ENCODE data around the gene P3H2.

Gene P3H2

DNA sequence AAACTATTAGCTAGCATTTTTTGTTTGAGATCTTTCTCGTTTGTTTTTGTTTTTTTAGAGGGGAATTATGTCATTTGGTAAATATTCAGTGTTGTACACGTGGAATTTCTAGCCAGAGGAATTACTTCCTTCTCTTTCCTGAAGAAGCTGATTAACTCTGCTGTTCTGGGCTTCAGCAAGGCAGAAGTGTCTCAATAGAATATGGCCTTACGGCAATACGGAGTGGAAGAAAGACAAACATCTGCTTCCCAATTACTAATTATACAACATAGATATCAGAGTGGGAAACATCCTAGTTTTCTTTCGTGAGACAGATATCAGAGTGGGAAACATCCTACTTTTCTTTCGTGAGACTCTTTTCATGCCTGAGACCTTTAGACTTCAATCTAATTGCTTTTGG lies 11.9 kb downstream of the P3H2 start:
- Histone ChIP-seq H3K4me3 (ENCODE audit: low read depth, low read length) (no peak overlapping the region), H3K36me3 (ENCODE audit: control insufficient read depth in 2 of 2, insufficient read depth in 1 of 2, low read length in 2 of 2) (no peaks in the 10 kb centered on the region), H3K4me1 (ENCODE audit: control insufficient read depth, insufficient read depth, low read length) (no peaks in the 10 kb centered on the region), H3K9me3 (ENCODE audit: control insufficient read depth, insufficient read depth, low read depth, low read length) (no peaks in the 10 kb centered on the region), H3K27ac (ENCODE audit: extremely low read depth, low read depth, low read length) (no peak overlapping the region)
- ChIA-PET CTCF (interaction anchor here (0.6 to 1.2 kb wide), 4 partner anchors 12 to 147 kb away, joined by 3 read pairs; partner anchors contain the start of gene P3H2), POLR2A (interaction anchor here (0.5 kb wide), 1 partner anchor 73 kb away, joined by 3 read pairs; no protein-coding TSS in a partner anchor)
- TF ChIP-seq, protein P1, sequence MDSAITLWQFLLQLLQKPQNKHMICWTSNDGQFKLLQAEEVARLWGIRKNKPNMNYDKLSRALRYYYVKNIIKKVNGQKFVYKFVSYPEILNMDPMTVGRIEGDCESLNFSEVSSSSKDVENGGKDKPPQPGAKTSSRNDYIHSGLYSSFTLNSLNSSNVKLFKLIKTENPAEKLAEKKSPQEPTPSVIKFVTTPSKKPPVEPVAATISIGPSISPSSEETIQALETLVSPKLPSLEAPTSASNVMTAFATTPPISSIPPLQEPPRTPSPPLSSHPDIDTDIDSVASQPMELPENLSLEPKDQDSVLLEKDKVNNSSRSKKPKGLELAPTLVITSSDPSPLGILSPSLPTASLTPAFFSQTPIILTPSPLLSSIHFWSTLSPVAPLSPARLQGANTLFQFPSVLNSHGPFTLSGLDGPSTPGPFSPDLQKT (IDR thresholded peaks at IDR 0.05; ENCODE audit: borderline replicate concordance, low read depth, low read length) = no peak
- TF ChIP-seq ZNF175 (tag by site-specific recombination; IDR thresholded peaks at IDR 0.05) = no peak
- no peak for TF ChIP-seq ZNF48 (tag by site-specific recombination; IDR thresholded peaks at IDR 0.05)
- no peak for TF ChIP-seq ZNF426 (tag by site-specific recombination; IDR thresholded peaks at IDR 0.05)
- no peak for TF ChIP-seq IKZF3 (tag by site-specific recombination; IDR thresholded peaks at IDR 0.05)
- no peak for TF ChIP-seq ZNF239 (tag by site-specific recombination; IDR thresholded peaks at IDR 0.05)
- TF ChIP-seq, protein P2, sequence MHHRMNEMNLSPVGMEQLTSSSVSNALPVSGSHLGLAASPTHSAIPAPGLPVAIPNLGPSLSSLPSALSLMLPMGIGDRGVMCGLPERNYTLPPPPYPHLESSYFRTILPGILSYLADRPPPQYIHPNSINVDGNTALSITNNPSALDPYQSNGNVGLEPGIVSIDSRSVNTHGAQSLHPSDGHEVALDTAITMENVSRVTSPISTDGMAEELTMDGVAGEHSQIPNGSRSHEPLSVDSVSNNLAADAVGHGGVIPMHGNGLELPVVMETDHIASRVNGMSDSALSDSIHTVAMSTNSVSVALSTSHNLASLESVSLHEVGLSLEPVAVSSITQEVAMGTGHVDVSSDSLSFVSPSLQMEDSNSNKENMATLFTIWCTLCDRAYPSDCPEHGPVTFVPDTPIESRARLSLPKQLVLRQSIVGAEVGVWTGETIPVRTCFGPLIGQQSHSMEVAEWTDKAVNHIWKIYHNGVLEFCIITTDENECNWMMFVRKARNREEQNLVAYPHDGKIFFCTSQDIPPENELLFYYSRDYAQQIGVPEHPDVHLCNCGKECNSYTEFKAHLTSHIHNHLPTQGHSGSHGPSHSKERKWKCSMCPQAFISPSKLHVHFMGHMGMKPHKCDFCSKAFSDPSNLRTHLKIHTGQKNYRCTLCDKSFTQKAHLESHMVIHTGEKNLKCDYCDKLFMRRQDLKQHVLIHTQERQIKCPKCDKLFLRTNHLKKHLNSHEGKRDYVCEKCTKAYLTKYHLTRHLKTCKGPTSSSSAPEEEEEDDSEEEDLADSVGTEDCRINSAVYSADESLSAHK (tag by site-specific recombination; IDR thresholded peaks at IDR 0.05) = no peak
- no peak for TF ChIP-seq ZNF140 (tag by site-specific recombination; IDR thresholded peaks at IDR 0.05)
- TF ChIP-seq ZNF112 (tag by site-specific recombination; IDR thresholded peaks at IDR 0.05) = no peak
- TF ChIP-seq ZNF248 (tag by site-specific recombination; IDR thresholded peaks at IDR 0.05) = no peak
- no peak for TF ChIP-seq ZNF391 (tag by site-specific recombination; IDR thresholded peaks at IDR 0.05; ENCODE audit: borderline replicate concordance, low read depth)
- TF ChIP-seq ZNF394 (tag by site-specific recombination; IDR thresholded peaks at IDR 0.05; ENCODE audit: borderline replicate concordance) = no peak

DNA sequence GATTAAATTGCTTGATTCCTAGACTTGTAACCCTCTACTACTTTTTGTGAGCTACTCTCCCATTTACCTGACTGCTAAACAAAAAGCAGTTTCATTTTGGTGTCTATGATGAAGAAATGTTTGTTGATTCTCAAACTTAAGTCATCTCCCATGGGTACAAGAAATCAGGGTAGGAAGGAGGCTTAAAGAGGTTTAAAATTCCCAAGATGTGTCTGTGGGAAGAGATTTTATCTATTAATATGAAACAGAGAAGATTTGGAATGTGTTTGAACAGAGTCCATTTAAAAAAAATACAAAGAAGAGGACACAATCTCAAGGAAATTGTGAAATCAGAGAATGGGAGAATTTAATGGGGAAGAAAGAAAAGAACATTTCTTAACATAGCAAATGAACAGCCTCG lies 14.8 kb downstream of the P3H2 start:
- CTCF ChIA-PET = no interaction called here

More for the DNA sequence above, 14.8 kb downstream of the P3H2 start:
- H3K27ac ChIP-seq (ENCODE audit: extremely low read depth, low read depth, low read length) = no peak overlapping the region
- H3K4me3 ChIP-seq (ENCODE audit: low read depth, low read length) = no peak overlapping the region
- H3K9me3 ChIP-seq (ENCODE audit: control insufficient read depth, insufficient read depth, low read depth, low read length) = no peaks in the 10 kb centered on the region
- TF ChIP-seq ZNF292 (tag by site-specific recombination; IDR thresholded peaks at IDR 0.05; ENCODE audit: borderline replicate concordance, low read depth) = no peak
- no peak for TF ChIP-seq ZNF155 (tag by site-specific recombination; IDR thresholded peaks at IDR 0.05)
- no peak for TF ChIP-seq ZNF585B (tag by site-specific recombination; IDR thresholded peaks at IDR 0.05)
- no peak for TF ChIP-seq ZNF169 (tag by site-specific recombination; IDR thresholded peaks at IDR 0.05)
- no peak for TF ChIP-seq ZNF544 (tag by site-specific recombination; IDR thresholded peaks at IDR 0.05)
- no peak for TF ChIP-seq ZXDB (tag by site-specific recombination; IDR thresholded peaks at IDR 0.05)
- TF ChIP-seq ZNF521 (tag by site-specific recombination; IDR thresholded peaks at IDR 0.05) = no peak
- TF ChIP-seq, protein P3, sequence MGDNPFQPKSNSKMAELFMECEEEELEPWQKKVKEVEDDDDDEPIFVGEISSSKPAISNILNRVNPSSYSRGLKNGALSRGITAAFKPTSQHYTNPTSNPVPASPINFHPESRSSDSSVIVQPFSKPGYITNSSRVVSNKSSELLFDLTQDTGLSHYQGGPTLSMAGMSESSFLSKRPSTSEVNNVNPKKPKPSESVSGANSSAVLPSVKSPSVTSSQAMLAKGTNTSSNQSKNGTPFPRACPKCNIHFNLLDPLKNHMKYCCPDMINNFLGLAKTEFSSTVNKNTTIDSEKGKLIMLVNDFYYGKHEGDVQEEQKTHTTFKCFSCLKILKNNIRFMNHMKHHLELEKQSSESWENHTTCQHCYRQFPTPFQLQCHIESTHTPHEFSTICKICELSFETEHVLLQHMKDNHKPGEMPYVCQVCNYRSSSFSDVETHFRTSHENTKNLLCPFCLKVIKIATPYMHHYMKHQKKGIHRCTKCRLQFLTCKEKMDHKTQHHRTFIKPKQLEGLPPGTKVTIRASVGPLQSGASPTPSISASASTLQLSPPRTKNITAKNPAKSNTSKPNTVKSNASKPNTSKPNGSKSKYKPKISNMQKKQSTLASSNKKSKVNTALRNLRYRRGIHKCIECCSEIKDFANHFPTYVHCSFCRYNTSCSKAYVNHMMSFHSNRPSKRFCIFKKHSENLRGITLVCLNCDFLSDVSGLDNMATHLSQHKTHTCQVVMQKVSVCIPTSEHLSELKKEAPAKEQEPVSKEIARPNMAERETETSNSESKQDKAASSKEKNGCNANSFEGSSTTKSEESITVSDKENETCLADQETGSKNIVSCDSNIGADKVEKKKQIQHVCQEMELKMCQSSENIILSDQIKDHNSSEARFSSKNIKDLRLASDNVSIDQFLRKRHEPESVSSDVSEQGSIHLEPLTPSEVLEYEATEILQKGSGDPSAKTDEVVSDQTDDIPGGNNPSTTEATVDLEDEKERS (tag by site-specific recombination; IDR thresholded peaks at IDR 0.05) = no peak
- TF ChIP-seq, protein P4, sequence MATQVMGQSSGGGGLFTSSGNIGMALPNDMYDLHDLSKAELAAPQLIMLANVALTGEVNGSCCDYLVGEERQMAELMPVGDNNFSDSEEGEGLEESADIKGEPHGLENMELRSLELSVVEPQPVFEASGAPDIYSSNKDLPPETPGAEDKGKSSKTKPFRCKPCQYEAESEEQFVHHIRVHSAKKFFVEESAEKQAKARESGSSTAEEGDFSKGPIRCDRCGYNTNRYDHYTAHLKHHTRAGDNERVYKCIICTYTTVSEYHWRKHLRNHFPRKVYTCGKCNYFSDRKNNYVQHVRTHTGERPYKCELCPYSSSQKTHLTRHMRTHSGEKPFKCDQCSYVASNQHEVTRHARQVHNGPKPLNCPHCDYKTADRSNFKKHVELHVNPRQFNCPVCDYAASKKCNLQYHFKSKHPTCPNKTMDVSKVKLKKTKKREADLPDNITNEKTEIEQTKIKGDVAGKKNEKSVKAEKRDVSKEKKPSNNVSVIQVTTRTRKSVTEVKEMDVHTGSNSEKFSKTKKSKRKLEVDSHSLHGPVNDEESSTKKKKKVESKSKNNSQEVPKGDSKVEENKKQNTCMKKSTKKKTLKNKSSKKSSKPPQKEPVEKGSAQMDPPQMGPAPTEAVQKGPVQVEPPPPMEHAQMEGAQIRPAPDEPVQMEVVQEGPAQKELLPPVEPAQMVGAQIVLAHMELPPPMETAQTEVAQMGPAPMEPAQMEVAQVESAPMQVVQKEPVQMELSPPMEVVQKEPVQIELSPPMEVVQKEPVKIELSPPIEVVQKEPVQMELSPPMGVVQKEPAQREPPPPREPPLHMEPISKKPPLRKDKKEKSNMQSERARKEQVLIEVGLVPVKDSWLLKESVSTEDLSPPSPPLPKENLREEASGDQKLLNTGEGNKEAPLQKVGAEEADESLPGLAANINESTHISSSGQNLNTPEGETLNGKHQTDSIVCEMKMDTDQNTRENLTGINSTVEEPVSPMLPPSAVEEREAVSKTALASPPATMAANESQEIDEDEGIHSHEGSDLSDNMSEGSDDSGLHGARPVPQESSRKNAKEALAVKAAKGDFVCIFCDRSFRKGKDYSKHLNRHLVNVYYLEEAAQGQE (tag by site-specific recombination; IDR thresholded peaks at IDR 0.05) = no peak
- no peak for TF ChIP-seq ZNF621 (tag by site-specific recombination; IDR thresholded peaks at IDR 0.05)
- no peak for TF ChIP-seq ZEB2 (tag by site-specific recombination; IDR thresholded peaks at IDR 0.05)
- H3K36me3 ChIP-seq (ENCODE audit: control insufficient read depth in 2 of 2, insufficient read depth in 1 of 2, low read length in 2 of 2) = no peaks in the 10 kb centered on the region
- POLR2A ChIA-PET = no interaction called here
- no peaks in the 10 kb centered on the region for H3K4me1 ChIP-seq (ENCODE audit: control insufficient read depth, insufficient read depth, low read length)
